Rectal smooth muscle tissue (tissue), 1 donor: ENCODE measurements around the gene WDR81.
A peak's percentile ranks its signal among the peaks of the same experiment; 100 is the strongest.
"Not testable (repeated sequence)": the region's sequence is repeated elsewhere in the genome, so short reads cannot be mapped to it uniquely, and the experiment has no call there.

Source experiments
- H3K27ac ChIP-seq: one replicate; pipeline ENCODE4 v1.7.0; 2013; ENCODE audit warnings: low read depth, low read length, inconsistent platforms
- H3K27me3 ChIP-seq: one replicate; pipeline ENCODE4 v1.7.0; 2013; ENCODE audit warnings: low read length; ENCODE audit not compliant: control insufficient read depth, insufficient read depth
- H3K36me3 ChIP-seq: one replicate; pipeline ENCODE4 v1.7.0; 2013; ENCODE audit warnings: low read length; ENCODE audit not compliant: control insufficient read depth, insufficient read depth
- H3K4me1 ChIP-seq: one replicate; pipeline ENCODE4 v1.7.0; 2013; ENCODE audit warnings: low read length; ENCODE audit not compliant: control insufficient read depth, insufficient read depth
- H3K4me3 ChIP-seq: one replicate; pipeline ENCODE4 v1.7.0; 2013; ENCODE audit warnings: low read length
- H3K9ac ChIP-seq: one replicate; pipeline ENCODE4 v1.7.0; 2013; ENCODE audit warnings: low read length

Gene WDR81

GRCh38 chr17:1767358-1767757, 42.9 kb downstream of the WDR81 start:
- H3K9ac ChIP-seq: no peak overlapping the region
- H3K4me3 ChIP-seq: no peak overlapping the region
- H3K27ac ChIP-seq: no peak overlapping the region
- H3K4me1 ChIP-seq: peaks cover 3% of the 10 kb centered on the region
- H3K36me3 ChIP-seq: no peaks in the 10 kb centered on the region
- no peaks in the 10 kb centered on the region for H3K27me3 ChIP-seq

- H3K27ac ChIP-seq: no peak overlapping the region
Measured at GRCh38 chr17:1769822-1770477, 45.4 kb downstream of the WDR81 start.

GRCh38 chr17:1773000-1773695, 48.6 kb downstream of the WDR81 start:
- H3K9ac ChIP-seq, H3K4me1 ChIP-seq, H3K36me3 ChIP-seq, H3K4me3 ChIP-seq, H3K27ac ChIP-seq, H3K27me3 ChIP-seq: not testable (repeated sequence)

More at GRCh38 chr17:1769822-1770477, 45.4 kb downstream of the WDR81 start:
- Histone ChIP-seq H3K4me1 (peaks cover 3% of the 10 kb centered on the region), H3K36me3 (no peaks in the 10 kb centered on the region), H3K4me3 (no peak overlapping the region), H3K27me3 (no peaks in the 10 kb centered on the region), H3K9ac (no peak overlapping the region)

- peaks cover 7% of the 10 kb centered on the region for H3K36me3 ChIP-seq
- H3K4me1 ChIP-seq: peaks cover 3% of the 10 kb centered on the region
- no peak overlapping the region for H3K27ac ChIP-seq
- no peaks in the 10 kb centered on the region for H3K27me3 ChIP-seq
- no peak overlapping the region for H3K4me3 ChIP-seq
- no peak overlapping the region for H3K9ac ChIP-seq
Measured at GRCh38 chr17:1773696-1774181, 49.2 kb downstream of the WDR81 start.

- H3K4me3 ChIP-seq: no peak overlapping the region
- H3K4me1 ChIP-seq: peaks cover 6% of the 10 kb centered on the region
- peaks cover 7% of the 10 kb centered on the region for H3K36me3 ChIP-seq
- no peak overlapping the region for H3K9ac ChIP-seq
- H3K27ac ChIP-seq: no peak overlapping the region
- H3K27me3 ChIP-seq: no peaks in the 10 kb centered on the region
Measured at GRCh38 chr17:1774390-1775176, 50.1 kb downstream of the WDR81 start.

- Histone ChIP-seq H3K27me3 (no peaks in the 10 kb centered on the region), H3K4me1 (peaks cover 12% of the 10 kb centered on the region), H3K36me3 (peaks cover 10% of the 10 kb centered on the region), H3K27ac (no peak overlapping the region), H3K9ac (no peak overlapping the region), H3K4me3 (no peak overlapping the region)
Measured at GRCh38 chr17:1776328-1776727, 51.8 kb downstream of the WDR81 start.

GRCh38 chr17:1776857-1777256, 52.4 kb downstream of the WDR81 start:
- H3K36me3 ChIP-seq: peaks cover 11% of the 10 kb centered on the region
- H3K4me1 ChIP-seq: peaks cover 12% of the 10 kb centered on the region
- no peak overlapping the region for H3K9ac ChIP-seq
- H3K27ac ChIP-seq: no peak overlapping the region
- H3K4me3 ChIP-seq: no peak overlapping the region
- no peaks in the 10 kb centered on the region for H3K27me3 ChIP-seq

- Histone ChIP-seq H3K9ac (no peak overlapping the region), H3K4me3 (no peak overlapping the region), H3K36me3 (peaks cover 14% of the 10 kb centered on the region), H3K27me3 (no peaks in the 10 kb centered on the region), H3K27ac (peak overlapping the region; percentile 71), H3K4me1 (peaks cover 25% of the 10 kb centered on the region)
Measured at GRCh38 chr17:1779571-1780131, 55.1 kb downstream of the WDR81 start.

- no peaks in the 10 kb centered on the region for H3K27me3 ChIP-seq
- H3K9ac ChIP-seq: no peak overlapping the region
- H3K36me3 ChIP-seq: peaks cover 7% of the 10 kb centered on the region
- H3K4me3 ChIP-seq: no peak overlapping the region
- peaks cover 32% of the 10 kb centered on the region for H3K4me1 ChIP-seq
- H3K27ac ChIP-seq: peak overlapping the region; percentile 71
Measured at GRCh38 chr17:1782171-1782567, 57.7 kb downstream of the WDR81 start.

- no peaks in the 10 kb centered on the region for H3K27me3 ChIP-seq
Measured at GRCh38 chr17:1783271-1783670, 58.8 kb downstream of the WDR81 start.

GRCh38 chr17:1783834-1784611, 59.5 kb downstream of the WDR81 start:
- Histone ChIP-seq H3K36me3 (peaks cover 7% of the 10 kb centered on the region), H3K27me3 (no peaks in the 10 kb centered on the region), H3K4me3 (peak overlapping the region; percentile 34), H3K4me1 (peaks cover 40% of the 10 kb centered on the region), H3K9ac (no peak overlapping the region), H3K27ac (peak overlapping the region; percentile 93)

More at GRCh38 chr17:1783271-1783670, 58.8 kb downstream of the WDR81 start:
- Histone ChIP-seq H3K27ac (peak overlapping the region; percentile 93), H3K36me3 (peaks cover 7% of the 10 kb centered on the region), H3K4me3 (peak overlapping the region; percentile 34), H3K9ac (peak overlapping the region; percentile 26), H3K4me1 (peaks cover 40% of the 10 kb centered on the region)
